ENCODE measurements around the gene GPATCH4. TPM values are rescaled to one million over a fixed set of nuclear protein-coding genes. Genes with fewer than 3 reads are reported as not detected.

Gene GPATCH4
- total RNA-seq, 2 experiments from 2014 or later = 35.3 to 36.3 TPM

DNA sequence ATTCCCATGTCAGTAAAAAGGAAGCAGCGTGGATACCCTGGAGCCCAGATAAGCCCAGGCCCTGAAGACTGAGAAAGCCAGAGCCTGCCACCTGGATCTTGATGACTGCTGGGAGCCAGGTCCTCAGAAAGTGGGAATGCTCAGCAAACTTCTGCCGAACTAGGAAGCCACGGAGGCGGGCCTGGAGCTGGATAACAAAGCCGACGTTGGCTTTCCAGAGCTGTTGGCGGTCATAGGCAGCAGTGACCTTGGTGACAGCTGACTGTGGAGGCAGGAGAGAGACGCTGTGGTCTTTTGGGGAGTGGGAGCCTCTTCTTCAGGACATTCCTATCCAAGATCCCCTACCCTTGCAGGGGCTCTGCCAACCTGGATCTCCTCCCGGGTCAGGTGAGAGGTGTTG, 53.3 kb downstream of the GPATCH4 start:
- Histone ChIP-seq H3K4me1 (ENCODE audit: insufficient read depth, low read length) (no peaks in the 10 kb centered on the region), H3K4me3 (ENCODE audit: low read length) (no peak overlapping the region), H3K27me3 (ENCODE audit: control insufficient read depth in 1 of 2, insufficient read depth in 2 of 2, low read length in 2 of 2) (no peaks in the 10 kb centered on the region), H3K27ac (ENCODE audit: low read depth in 1 of 2, low read length in 2 of 2) (no peak overlapping the region), H3K36me3 (ENCODE audit: insufficient read depth, low read length) (no peaks in the 10 kb centered on the region), H3K9me3 (ENCODE audit: control insufficient read depth in 1 of 2, insufficient read depth in 1 of 2, low read length in 2 of 2) (no peaks in the 10 kb centered on the region)
- ChIA-PET CTCF (no interaction called here), POLR2A (no interaction called here)
- Mint-ChIP-seq H3K4me1 (ENCODE audit: low read depth) (no peaks in the 10 kb centered on the region), H3K4me3 (no peak overlapping the region), H3K27me3 (no peaks in the 10 kb centered on the region), H3K9me3 (no peaks in the 10 kb centered on the region), H3K36me3 (ENCODE audit: low read depth) (no peaks in the 10 kb centered on the region), H3K27ac (no peak overlapping the region)
- no peak for ATAC-seq (ENCODE audit: poor library complexity)
- DNase-seq = no peak
- TF ChIP-seq, protein P1, sequence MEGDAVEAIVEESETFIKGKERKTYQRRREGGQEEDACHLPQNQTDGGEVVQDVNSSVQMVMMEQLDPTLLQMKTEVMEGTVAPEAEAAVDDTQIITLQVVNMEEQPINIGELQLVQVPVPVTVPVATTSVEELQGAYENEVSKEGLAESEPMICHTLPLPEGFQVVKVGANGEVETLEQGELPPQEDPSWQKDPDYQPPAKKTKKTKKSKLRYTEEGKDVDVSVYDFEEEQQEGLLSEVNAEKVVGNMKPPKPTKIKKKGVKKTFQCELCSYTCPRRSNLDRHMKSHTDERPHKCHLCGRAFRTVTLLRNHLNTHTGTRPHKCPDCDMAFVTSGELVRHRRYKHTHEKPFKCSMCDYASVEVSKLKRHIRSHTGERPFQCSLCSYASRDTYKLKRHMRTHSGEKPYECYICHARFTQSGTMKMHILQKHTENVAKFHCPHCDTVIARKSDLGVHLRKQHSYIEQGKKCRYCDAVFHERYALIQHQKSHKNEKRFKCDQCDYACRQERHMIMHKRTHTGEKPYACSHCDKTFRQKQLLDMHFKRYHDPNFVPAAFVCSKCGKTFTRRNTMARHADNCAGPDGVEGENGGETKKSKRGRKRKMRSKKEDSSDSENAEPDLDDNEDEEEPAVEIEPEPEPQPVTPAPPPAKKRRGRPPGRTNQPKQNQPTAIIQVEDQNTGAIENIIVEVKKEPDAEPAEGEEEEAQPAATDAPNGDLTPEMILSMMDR (IDR thresholded peaks at IDR 0.05) = no peak
- intact Hi-C loops (cut with DNase I, micrococcal nuclease) = loop anchor here in 1 of 2 experiments (10.0 kb wide), 1 partner anchor 63 kb away; no protein-coding TSS in a partner anchor

DNA sequence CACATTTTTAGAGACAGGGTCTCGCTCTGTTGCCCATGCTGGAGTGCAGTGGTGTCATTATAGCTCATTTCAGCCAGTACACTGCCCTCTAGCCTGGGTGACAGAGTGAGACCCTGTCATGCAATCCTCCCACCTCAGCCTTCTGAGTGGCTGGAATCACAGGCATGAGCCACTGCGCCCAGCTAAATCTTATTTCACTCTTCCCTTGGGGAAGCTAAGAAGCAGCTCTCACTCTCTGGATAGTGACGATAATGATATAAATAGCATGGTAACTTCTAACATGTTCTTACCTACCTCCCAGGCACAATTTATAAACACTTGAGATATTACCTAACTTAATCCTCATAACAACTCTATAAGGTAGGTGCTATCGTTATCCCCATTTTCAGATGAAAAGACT, 53.8 kb downstream of the GPATCH4 start:
- H3K4me3 Mint-ChIP-seq = no peak overlapping the region
- intact Hi-C loops (cut with DNase I, micrococcal nuclease) = loop anchor here in 1 of 2 experiments (10.0 kb wide), 1 partner anchor 63 kb away; no protein-coding TSS in a partner anchor
- Histone ChIP-seq H3K4me3 (ENCODE audit: low read length) (no peak overlapping the region), H3K27ac (ENCODE audit: low read depth in 1 of 2, low read length in 2 of 2) (no peak overlapping the region), H3K4me1 (ENCODE audit: insufficient read depth, low read length) (no peaks in the 10 kb centered on the region), H3K36me3 (ENCODE audit: insufficient read depth, low read length) (no peaks in the 10 kb centered on the region), H3K9me3 (ENCODE audit: control insufficient read depth in 1 of 2, insufficient read depth in 1 of 2, low read length in 2 of 2) (no peaks in the 10 kb centered on the region), H3K27me3 (ENCODE audit: control insufficient read depth in 1 of 2, insufficient read depth in 2 of 2, low read length in 2 of 2) (no peaks in the 10 kb centered on the region)
- ATAC-seq (ENCODE audit: poor library complexity) = no peak
- H3K27ac Mint-ChIP-seq = no peak overlapping the region
- H3K36me3 Mint-ChIP-seq (ENCODE audit: low read depth) = no peaks in the 10 kb centered on the region
- ChIA-PET POLR2A (no interaction called here), CTCF (no interaction called here)
- H3K27me3 Mint-ChIP-seq = no peaks in the 10 kb centered on the region
- no peaks in the 10 kb centered on the region for H3K9me3 Mint-ChIP-seq
- H3K4me1 Mint-ChIP-seq (ENCODE audit: low read depth) = no peaks in the 10 kb centered on the region
- TF ChIP-seq, protein P1 (IDR thresholded peaks at IDR 0.05) = no peak
- no peak for DNase-seq

- H3K27ac Mint-ChIP-seq = no peak overlapping the region
- H3K4me1 Mint-ChIP-seq (ENCODE audit: low read depth) = no peaks in the 10 kb centered on the region
- no peaks in the 10 kb centered on the region for H3K36me3 Mint-ChIP-seq (ENCODE audit: low read depth)
- Histone ChIP-seq H3K27ac (ENCODE audit: low read depth in 1 of 2, low read length in 2 of 2) (no peak overlapping the region), H3K4me1 (ENCODE audit: insufficient read depth, low read length) (no peaks in the 10 kb centered on the region), H3K36me3 (ENCODE audit: insufficient read depth, low read length) (no peaks in the 10 kb centered on the region), H3K27me3 (ENCODE audit: control insufficient read depth in 1 of 2, insufficient read depth in 2 of 2, low read length in 2 of 2) (no peaks in the 10 kb centered on the region), H3K9me3 (ENCODE audit: control insufficient read depth in 1 of 2, insufficient read depth in 1 of 2, low read length in 2 of 2) (no peaks in the 10 kb centered on the region), H3K4me3 (ENCODE audit: low read length) (no peak overlapping the region)
- ATAC-seq (ENCODE audit: poor library complexity) (no peak), DNase-seq (no peak)
- no peaks in the 10 kb centered on the region for H3K9me3 Mint-ChIP-seq
- CTCF ChIA-PET = no interaction called here
- TF ChIP-seq, protein P1 (IDR thresholded peaks at IDR 0.05) = no peak
- H3K27me3 Mint-ChIP-seq = no peaks in the 10 kb centered on the region
- POLR2A ChIA-PET = no interaction called here
- intact Hi-C loops (cut with DNase I, micrococcal nuclease) = loop anchor here in 1 of 2 experiments (10.0 kb wide), 1 partner anchor 61 kb away; no protein-coding TSS in a partner anchor
- H3K4me3 Mint-ChIP-seq = no peak overlapping the region
Measured at GRCh38 chr1:156546267-156546666, 55.0 kb downstream of the GPATCH4 start.
